OCI-LY3 (cell line): ENCODE results near the gene AMDHD2.
"Not testable (repeated sequence)": the region's sequence is repeated elsewhere in the genome, so short reads cannot be mapped to it uniquely, and the experiment has no call there.

Experiments
- CTCF ChIP-seq: fragments of 200-600, 300-600 bp; sonication (generic); IDR thresholded peaks from 2 replicates; pipeline ENCODE4 v1.5.1; 2014; ENCODE audit warnings: antibody characterized with exemption, low read length, low read depth
- EZH2phosphoT487 ChIP-seq: fragments of 200-600 bp; shearing (Covaris generic); IDR thresholded peaks from 2 replicates; pipeline ENCODE4 v1.6.1; 2018; ENCODE audit warnings: antibody characterized with exemption, mixed run types, low read depth

- not testable (repeated sequence) for TF ChIP-seq CTCF, EZH2phosphoT487
Observed at GRCh38 chr16:2550283-2550878, 30.2 kb downstream of the AMDHD2 start.
